K562 (cell line): Measurements from ENCODE around the gene MDN1. TPM values are rescaled to one million over a fixed set of nuclear protein-coding genes. Genes with fewer than 3 reads are reported as not detected.

Experiments used
- ATAC-seq: fragments of 200-7000 bp; cut with Tn5 transposase; 3 replicates; pipeline ENCODE4 v1.9.1; 2020; ENCODE audit warnings: moderate library complexity
- BruUV-seq: library from RNA; stranded (reverse); fragments of 400-500 nt; replicated peaks from 2 replicates; lab custom pipeline; 2021; lab: Mats Ljungman, UMichigan
- CTCF ChIA-PET: fragments of 300-600 bp; formaldehyde crosslinking; extraction: SDS; loops from one replicate; lab custom pipeline; 2021; ENCODE audit warnings: low intra/inter-chr PET ratio; lab: Yijun Ruan, JAX
- POLR2A ChIA-PET: fragments of 300-600, 350-650 bp; sonication (Branson Sonifier 250); formaldehyde crosslinking; extraction: SDS; loops from one replicate; lab custom pipeline; 2021; ENCODE audit warnings: antibody characterized with exemption, inconsistent platforms; lab: Yijun Ruan, JAX
- DNase-seq, 4 experiments: peaks; one replicate each; pipeline versions ENCODE4 v3.0.0 to v3.0.0-alpha.2; 2011 to 2018; ENCODE audit warnings: low spot score in 3 of 4, mixed read lengths in 3 of 4; ENCODE audit errors: extremely low read depth in 1 of 4
- FAIRE-seq: peaks from 2 replicates; lab custom pipeline; 2011; peaks lifted over from hg19 to GRCh38; lab: Jason Lieb, UNC
- H2AFZ ChIP-seq: 2 replicates; pipeline ENCODE4 v1.6.0; 2011; ENCODE audit warnings: low read depth, low read length, control low read depth, inconsistent platforms
- H3K27ac ChIP-seq: fragments of 200-600 bp; 3 replicates; pipeline ENCODE4 v1.8.0; 2011; ENCODE audit warnings: low read depth, mild to moderate bottlenecking, control low read depth, inconsistent platforms, low read length, moderate library complexity, mixed read lengths; ENCODE audit errors: extremely low read depth
- H3K27me3 ChIP-seq, 2 experiments: fragments of 300-600 bp in 1 of 2; 2 replicates in 1 of 2; 3 replicates in 1 of 2; pipeline versions ENCODE4 v1.6.0 to v1.8.0; 2011; ENCODE audit warnings: inconsistent platforms in 2 of 2, low read length in 2 of 2, mild to moderate bottlenecking in 1 of 2, mixed read lengths in 1 of 2, moderate library complexity in 1 of 2; ENCODE audit not compliant: control insufficient read depth in 2 of 2, insufficient read depth in 2 of 2
- H3K36me3 ChIP-seq: fragments of 300-600 bp; 3 replicates; pipeline ENCODE4 v1.8.0; 2011; ENCODE audit warnings: mild to moderate bottlenecking, low read length, inconsistent platforms; ENCODE audit not compliant: control insufficient read depth, insufficient read depth
- H3K4me1 ChIP-seq, 2 experiments: fragments of 200-600 bp in 1 of 2; replicated peaks in 1 of 2; 2 replicates in 1 of 2; 3 replicates in 1 of 2; pipeline versions ENCODE4 v1.5.1 to v1.8.0; 2011; ENCODE audit warnings: inconsistent platforms in 2 of 2, low read length in 2 of 2, mild to moderate bottlenecking in 1 of 2, mixed read lengths in 1 of 2, moderate library complexity in 1 of 2; ENCODE audit not compliant: control insufficient read depth in 2 of 2, insufficient read depth in 2 of 2
- H3K4me2 ChIP-seq: 2 replicates; pipeline ENCODE4 v1.6.1; 2011; ENCODE audit warnings: low read length, control low read depth, inconsistent platforms, mixed read lengths; ENCODE audit not compliant: insufficient read depth
- H3K4me3 ChIP-seq: fragments of 200-600 bp; sonication (generic), shearing (Covaris generic); 2 replicates; pipeline ENCODE4 v1.5.1; 2016; ENCODE audit warnings: control low read depth, inconsistent platforms
- H3K79me2 ChIP-seq: fragments of 200-600 bp; 3 replicates; pipeline ENCODE4 v1.8.0; 2011; ENCODE audit warnings: low read length, inconsistent platforms; ENCODE audit not compliant: control insufficient read depth, insufficient read depth
- H3K9ac ChIP-seq, 2 experiments: 2 replicates each; pipeline versions ENCODE4 v1.6.0 to v1.6.1; 2011; ENCODE audit warnings: low read depth in 2 of 2, low read length in 2 of 2, control low read depth in 1 of 2, inconsistent platforms in 1 of 2, mild to moderate bottlenecking in 1 of 2, mixed read lengths in 1 of 2; ENCODE audit not compliant: insufficient read depth in 1 of 2
- H3K9me1 ChIP-seq: one replicate; pipeline ENCODE4 v1.6.0; 2011; ENCODE audit warnings: inconsistent platforms, mild to moderate bottlenecking, low read length, moderate library complexity; ENCODE audit not compliant: control insufficient read depth, insufficient read depth
- H3K9me3 ChIP-seq: replicated peaks from 2 replicates; pipeline ENCODE4 v1.5.1; 2011; ENCODE audit warnings: low read depth, low read length, inconsistent platforms; ENCODE audit not compliant: control insufficient read depth, insufficient read depth
- H4K20me1 ChIP-seq: replicated peaks from 2 replicates; pipeline ENCODE4 v1.6.1; 2011; ENCODE audit warnings: low read length, inconsistent platforms, mixed read lengths; ENCODE audit not compliant: control insufficient read depth, insufficient read depth
- ARID1B ChIP-seq: fragments of 450-650 bp; IDR thresholded peaks from 2 replicates; pipeline ENCODE4 v1.6.1; 2016; ENCODE audit warnings: antibody characterized with exemption, mild to moderate bottlenecking, inconsistent platforms
- CBFA2T3 ChIP-seq: fragments of 450-650 bp; IDR thresholded peaks from 2 replicates; pipeline ENCODE4 v1.6.1; 2017
- DACH1 ChIP-seq: fragments of 450-650 bp; IDR thresholded peaks from 2 replicates; pipeline ENCODE4 v1.6.1; 2018; ENCODE audit not compliant: partially characterized antibody
- FOSL1 ChIP-seq: fragments of 200-800 bp; sonication (Bioruptor generic); conservative IDR thresholded peaks from 2 replicates; pipeline ENCODE4 v1.6.1; 2016; ENCODE audit warnings: missing genetic modification characterization, missing compliant biosample characterization
- FOXA1 ChIP-seq: fragments of 450-650 bp; IDR thresholded peaks from 2 replicates; pipeline ENCODE4 v1.6.1; 2016; ENCODE audit warnings: mild to moderate bottlenecking, borderline replicate concordance
- FOXK2 ChIP-seq, 2 experiments: fragments of 450-650 bp; IDR thresholded peaks in 1 of 2; conservative IDR thresholded peaks in 1 of 2; 2 replicates each; pipeline ENCODE4 v1.6.1; 2016; ENCODE audit warnings: low read depth in 2 of 2, mild to moderate bottlenecking in 1 of 2
- IRF1 ChIP-seq: sonication (generic); formaldehyde crosslinking; IDR thresholded peaks from 2 replicates; pipeline ENCODE4 v1.8.0; 2022; ENCODE audit warnings: missing genetic modification reagents, mild to moderate bottlenecking, borderline replicate concordance
- WGBS: fragments of 100-300 bp; shearing (Covaris generic); methylation state at CpG from one replicate; pipeline ENCODE4 v1.1.6; 2016; ENCODE audit warnings: low coverage, mixed read lengths; ENCODE audit not compliant: insufficient coverage; ENCODE audit errors: missing lambda C conversion rate; 5-methylcytosine and 5-hydroxymethylcytosine counted together
- in situ Hi-C: fragments of 300-500 bp; cut with MboI; formaldehyde crosslinking; loops from 4 replicates; pipeline ENCODE4 v1.15.0; 2018; ENCODE audit warnings: inconsistent platforms, mixed read lengths
- intact Hi-C: fragments of 100-400 bp; cut with micrococcal nuclease; formaldehyde crosslinking; loops from 2 replicates; pipeline ENCODE4 v1.14.2; 2022
- polyA plus RNA-seq, 8 experiments: library from polyadenylated mRNA; depleted of rRNA in 4 of 8; stranded (reverse) in 5 of 8; unstranded in 3 of 8; fragments of >200 nt; fragmentation: Nextera tagmentation in 2 of 8; fragmentation: Illumina TruSeq in 1 of 8; extraction: Ambion mirVana in 2 of 8; extraction: Trizol in 1 of 8; gene quantifications; 2 replicates each; pipeline versions ENCODE4 v1.2.1 to v1.2.3, GENCODE V29; 2011 to 2014; ENCODE audit warnings: inconsistent platforms in 1 of 8, missing spikeins in 1 of 8
- total RNA-seq, 7 experiments: library from RNA; depleted of rRNA in 6 of 7; stranded (reverse); fragments of >200 nt in 6 of 7; fragmentation: Illumina TruSeq in 2 of 7; extraction: Trizol in 2 of 7; gene quantifications; 2 replicates each; pipeline versions ENCODE4 v1.2.1 to v1.2.3, GENCODE V29; 2011 to 2021; ENCODE audit warnings: low replicate concordance in 1 of 7
- TF ChIP-seq, protein P1 (sequence below): sonication (generic); formaldehyde crosslinking; IDR thresholded peaks from 2 replicates; pipeline ENCODE4 v1.8.0; 2022; ENCODE audit warnings: mild to moderate bottlenecking, missing genetic modification reagents

MDN1 gene
- total and polyA plus RNA-seq, 9 of the 15 experiments (the other 6 are each of a cell fraction or from before 2014, with no cell fraction given) = 25.6 to 93.6 (median 43.0) TPM

GRCh38 chr6:89693207-89693606, 126.4 kb downstream of the MDN1 start:
- no peak for DNase-seq
- POLR2A ChIA-PET = no interaction called here
- no peak overlapping the region for H3K9ac ChIP-seq
- H3K9me1 ChIP-seq = no peaks in the 10 kb centered on the region
- H2AFZ ChIP-seq = no peak overlapping the region
- WGBS = 100% methylated on average over 2 of the region's 2 CpGs
- ATAC-seq = no peak
- TF ChIP-seq FOSL1 (tag) (peak; percentile 62; the same call in 1 of the 2 replicates), FOXK2 (conservative IDR thresholded peaks at IDR 0.05 in 1 of 2, IDR thresholded peaks at IDR 0.05 in 1 of 2; ENCODE audit: low read depth in 2 of 2) (no peak), IRF1 (CRISPR knock-in tag) (no peak), ARID1B (no peak), CBFA2T3 (no peak), DACH1 (no peak), FOXA1 (no peak)
- TF ChIP-seq, protein P1, sequence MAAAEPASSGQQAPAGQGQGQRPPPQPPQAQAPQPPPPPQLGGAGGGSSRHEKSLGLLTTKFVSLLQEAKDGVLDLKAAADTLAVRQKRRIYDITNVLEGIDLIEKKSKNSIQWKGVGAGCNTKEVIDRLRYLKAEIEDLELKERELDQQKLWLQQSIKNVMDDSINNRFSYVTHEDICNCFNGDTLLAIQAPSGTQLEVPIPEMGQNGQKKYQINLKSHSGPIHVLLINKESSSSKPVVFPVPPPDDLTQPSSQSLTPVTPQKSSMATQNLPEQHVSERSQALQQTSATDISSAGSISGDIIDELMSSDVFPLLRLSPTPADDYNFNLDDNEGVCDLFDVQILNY (CRISPR knock-in tag) = no peak
- H3K4me2 ChIP-seq = no peak overlapping the region
- BruUV-seq = no TSS peak
- no peak overlapping the region for H3K4me3 ChIP-seq
- in situ Hi-C loops (no loop called here), intact Hi-C loops (no loop called here)
- no peaks in the 10 kb centered on the region for H3K9me3 ChIP-seq
- H3K36me3 ChIP-seq = peaks cover 99% of the 10 kb centered on the region
- no peak overlapping the region for H3K27ac ChIP-seq
- H4K20me1 ChIP-seq = no peaks in the 10 kb centered on the region
- FAIRE-seq = no peak
- H3K79me2 ChIP-seq = no peaks in the 10 kb centered on the region
- CTCF ChIA-PET = no interaction called here
- H3K4me1 ChIP-seq = 0 out of 5 replicates have a peak, but pooled peaks cover 0 to 2% of the 10 kb centered on the region in 2 experiments
- no peaks in the 10 kb centered on the region for H3K27me3 ChIP-seq
